Tibial artery (tissue), 4 donors: ENCODE results near the gene PHACTR1.

ENCODE experiments used
- DNase-seq, 2 donors: peaks; one replicate each; pipeline ENCODE4 v3.0.0-alpha.2; 2019
- H3K27ac ChIP-seq, 2 donors: fragments of 200-600 bp; sonication (generic) in 1 of 2; 1 replicate in 1 of 2; 2 replicates in 1 of 2; pipeline ENCODE4 v1.5.1; 2018 to 2019; ENCODE audit warnings: mild to moderate bottlenecking in 1 of 2
- H3K27me3 ChIP-seq, 2 donors: fragments of 200-600 bp; sonication (generic) in 1 of 2; one replicate each; pipeline versions ENCODE4 v1.5.1 to v1.6.0; 2016 to 2019
- H3K36me3 ChIP-seq, 3 donors: fragments of 200-600 bp; sonication (generic) in 2 of 3; one replicate each; pipeline ENCODE4 v1.5.1; 2016 to 2019; ENCODE audit warnings: mild to moderate bottlenecking in 2 of 3
- H3K4me1 ChIP-seq, 4 donors: fragments of 200-600 bp; sonication (generic) in 2 of 4; 1 replicate in 3 of 4; 2 replicates in 1 of 4; pipeline ENCODE4 v1.5.1; 2016 to 2019
- H3K4me3 ChIP-seq, 2 donors: fragments of 200-600 bp; sonication (generic) in 1 of 2; 1 replicate in 1 of 2; 2 replicates in 1 of 2; pipeline ENCODE4 v1.5.1; 2018 to 2019; ENCODE audit warnings: mild to moderate bottlenecking in 2 of 2
- H3K9me3 ChIP-seq, 3 donors: fragments of 200-600 bp; sonication (generic) in 1 of 3; one replicate each; pipeline ENCODE4 v1.5.1; 2016 to 2019
- CTCF ChIP-seq, 2 experiments: fragments of 200-600 bp in 1 of 2; fragments of 450-650 bp in 1 of 2; IDR thresholded peaks; one replicate each; pipeline ENCODE4 v1.5.1; 2017 to 2019; ENCODE audit warnings: antibody characterized with exemption in 2 of 2, mild to moderate bottlenecking in 1 of 2, moderate library complexity in 1 of 2
- intact Hi-C: fragments of 100-400 bp; cut with DNase I; formaldehyde crosslinking; loops from one replicate; pipeline ENCODE4 v1.15.0; 2023; ENCODE audit warnings: low total_unique reads

The PHACTR1 gene

GRCh38 chr6:13235339-13235738 is 518.8 kb downstream of the PHACTR1 start:
- H3K4me3 ChIP-seq = no peak overlapping the region
- intact Hi-C loops = no loop called here
- no peak for DNase-seq

GRCh38 chr6:13237318-13237717 is 520.8 kb downstream of the PHACTR1 start:
- H3K27me3 ChIP-seq = no peaks in the 10 kb centered on the region
- no peak overlapping the region for H3K4me3 ChIP-seq
- no peak for DNase-seq
- TF ChIP-seq CTCF (IDR thresholded peaks at IDR 0.05) = no peak
- intact Hi-C loops = no loop called here
- H3K27ac ChIP-seq = no peak overlapping the region
- peaks cover 15 to 31% (median 15%) of the 10 kb centered on the region in 3 donors for H3K36me3 ChIP-seq
- no peaks in the 10 kb centered on the region for H3K9me3 ChIP-seq
- H3K4me1 ChIP-seq = peaks cover 0 to 25% (median 4%) of the 10 kb centered on the region in 4 donors

More at GRCh38 chr6:13235339-13235738, 518.8 kb downstream of the PHACTR1 start:
- Histone ChIP-seq H3K9me3 (no peaks in the 10 kb centered on the region), H3K36me3 (peaks cover 6 to 46% (median 28%) of the 10 kb centered on the region in 3 donors), H3K27ac (no peak overlapping the region), H3K27me3 (no peaks in the 10 kb centered on the region), H3K4me1 (peaks cover 0 to 27% (median 4%) of the 10 kb centered on the region in 4 donors)
- no peak for TF ChIP-seq CTCF (IDR thresholded peaks at IDR 0.05)

GRCh38 chr6:13238017-13238416 is 521.5 kb downstream of the PHACTR1 start:
- no peak for TF ChIP-seq CTCF (IDR thresholded peaks at IDR 0.05)
- H3K9me3 ChIP-seq = no peaks in the 10 kb centered on the region
- no peak overlapping the region for H3K27ac ChIP-seq
- H3K36me3 ChIP-seq = peaks cover 10 to 24% (median 15%) of the 10 kb centered on the region in 3 donors
- H3K27me3 ChIP-seq = no peaks in the 10 kb centered on the region
- no peak for DNase-seq
- intact Hi-C loops = no loop called here
- peaks cover 0 to 18% (median 4%) of the 10 kb centered on the region in 4 donors for H3K4me1 ChIP-seq
- no peak overlapping the region for H3K4me3 ChIP-seq

- Histone ChIP-seq H3K4me3 (no peak overlapping the region), H3K36me3 (peaks cover 10 to 24% (median 16%) of the 10 kb centered on the region in 3 donors), H3K9me3 (no peaks in the 10 kb centered on the region), H3K27ac (no peak overlapping the region), H3K27me3 (no peaks in the 10 kb centered on the region), H3K4me1 (peaks cover 0 to 11% (median 2%) of the 10 kb centered on the region in 4 donors)
- intact Hi-C loops = no loop called here
- no peak for DNase-seq
- no peak for TF ChIP-seq CTCF (IDR thresholded peaks at IDR 0.05)
These were observed 522.2 kb downstream of the PHACTR1 start for GRCh38 chr6:13238640-13239216.

- intact Hi-C loops = no loop called here
- Histone ChIP-seq H3K27me3 (no peaks in the 10 kb centered on the region), H3K4me1 (peaks cover 0 to under 1% (median 0%) of the 10 kb centered on the region in 4 donors), H3K4me3 (no peak overlapping the region), H3K9me3 (no peaks in the 10 kb centered on the region), H3K27ac (no peak overlapping the region), H3K36me3 (peaks cover 10 to 24% (median 22%) of the 10 kb centered on the region in 3 donors)
- no peak for TF ChIP-seq CTCF (IDR thresholded peaks at IDR 0.05)
- no peak for DNase-seq
These were observed 523.2 kb downstream of the PHACTR1 start for GRCh38 chr6:13239530-13240455.
